HG02571 (cell line): ENCODE measurements around the gene PNLIPRP2.

ENCODE experiments used
- ATAC-seq: cut with Tn5 transposase; IDR thresholded peaks from one replicate; pipeline ENCODE4 v1.9.1; 2021; ENCODE audit warnings: mild to moderate bottlenecking, moderate library complexity; ENCODE audit not compliant: unreplicated experiment

Gene PNLIPRP2

DNA sequence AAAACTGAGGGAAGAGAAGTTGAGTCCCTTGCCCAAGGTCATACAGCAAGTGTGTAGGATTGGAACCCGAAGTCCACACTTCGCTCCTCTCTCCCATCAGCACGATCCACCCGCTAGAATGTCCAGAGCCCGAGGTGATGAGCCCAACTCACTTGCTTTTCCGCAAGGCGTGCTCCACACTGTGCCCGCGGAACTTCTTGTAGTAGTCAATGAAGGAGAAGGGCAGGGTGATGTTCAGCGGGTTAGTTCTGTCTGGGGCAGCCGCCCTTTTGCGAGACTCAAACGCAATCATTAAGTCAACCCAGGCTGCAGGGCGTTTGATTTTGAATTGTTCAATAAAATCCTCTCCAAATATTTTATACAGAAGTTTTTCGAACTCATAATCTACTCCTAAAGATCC, 58.6 kb downstream of the PNLIPRP2 start:
- ATAC-seq: no peak

DNA sequence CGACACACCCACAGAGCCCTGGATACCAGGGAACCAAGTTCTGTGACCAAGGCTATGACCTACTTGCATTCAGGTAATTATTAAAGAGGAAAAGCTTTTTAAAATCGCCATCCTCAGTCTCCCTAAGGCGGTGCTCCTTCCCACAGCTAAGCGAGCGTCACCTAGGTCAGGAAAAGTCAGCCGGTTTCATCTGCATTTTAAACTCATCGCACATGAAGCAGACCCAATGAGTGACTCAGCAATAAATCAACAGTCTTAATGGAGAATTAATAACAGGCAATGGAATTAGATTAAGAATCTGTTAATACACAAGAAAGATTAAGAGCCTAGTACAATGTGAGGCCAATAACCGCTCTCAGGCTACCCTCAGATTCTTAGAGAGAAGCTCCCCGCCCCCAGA, 62.4 kb downstream of the PNLIPRP2 start:
- no peak for ATAC-seq

DNA sequence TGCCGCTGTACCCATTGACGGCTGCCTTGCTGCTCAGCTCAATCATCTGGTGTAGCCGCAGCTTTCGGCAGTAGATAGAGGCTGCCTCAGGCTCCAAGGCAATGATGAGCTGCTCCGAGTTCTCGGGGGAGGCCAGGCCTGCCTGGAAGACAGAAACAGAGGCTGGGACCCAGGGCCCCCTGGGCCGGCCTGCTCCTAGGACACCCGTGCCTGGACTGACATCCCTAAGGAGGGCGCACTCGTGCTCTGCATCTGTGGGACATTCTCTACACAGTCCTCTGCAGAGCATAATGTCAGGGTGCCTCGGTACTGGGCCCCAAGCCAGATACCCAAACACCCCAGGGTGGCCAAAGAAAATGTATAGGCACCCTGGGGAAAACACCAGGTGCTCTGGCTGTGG, 63.1 kb downstream of the PNLIPRP2 start:
- ATAC-seq: no peak

DNA sequence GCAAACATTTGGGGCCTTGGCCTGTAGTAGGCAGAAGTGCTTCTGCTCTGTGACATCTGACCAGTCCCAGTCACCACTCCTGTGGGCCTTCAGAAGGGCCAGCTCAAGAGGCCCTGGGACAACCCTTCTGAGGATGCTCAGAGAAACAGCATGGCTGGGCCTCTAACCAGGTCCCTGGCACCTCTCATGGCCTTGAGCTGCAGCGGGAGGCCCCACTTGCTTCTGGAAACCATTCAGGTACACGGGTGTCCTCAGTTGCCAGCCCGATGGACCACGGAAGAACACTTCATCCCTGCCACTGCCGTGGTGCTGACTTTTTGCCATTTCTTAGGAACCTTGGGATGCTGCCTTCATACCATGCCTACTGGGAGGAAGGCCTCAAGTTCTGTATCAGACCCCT, 64.0 kb downstream of the PNLIPRP2 start:
- no peak for ATAC-seq

DNA sequence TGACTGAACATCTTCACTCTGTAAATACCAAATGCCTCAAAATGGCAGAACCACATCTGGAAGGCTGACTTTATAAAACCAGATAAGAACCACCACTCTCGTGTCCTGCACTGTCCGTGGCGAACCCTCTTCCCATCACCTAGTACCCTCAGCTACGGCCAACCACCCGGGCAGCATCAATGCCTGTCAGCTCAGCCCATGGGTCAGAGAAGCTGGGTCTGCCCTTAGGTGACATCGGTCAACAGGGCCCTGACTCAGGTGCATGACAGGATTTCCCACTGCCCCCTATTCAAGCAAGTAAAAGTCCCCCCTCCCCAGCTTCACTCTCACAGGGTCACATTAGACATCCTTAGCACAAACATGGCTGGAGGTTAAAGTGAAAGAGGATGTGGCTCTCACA, 65.1 kb downstream of the PNLIPRP2 start:
- no peak for ATAC-seq

DNA sequence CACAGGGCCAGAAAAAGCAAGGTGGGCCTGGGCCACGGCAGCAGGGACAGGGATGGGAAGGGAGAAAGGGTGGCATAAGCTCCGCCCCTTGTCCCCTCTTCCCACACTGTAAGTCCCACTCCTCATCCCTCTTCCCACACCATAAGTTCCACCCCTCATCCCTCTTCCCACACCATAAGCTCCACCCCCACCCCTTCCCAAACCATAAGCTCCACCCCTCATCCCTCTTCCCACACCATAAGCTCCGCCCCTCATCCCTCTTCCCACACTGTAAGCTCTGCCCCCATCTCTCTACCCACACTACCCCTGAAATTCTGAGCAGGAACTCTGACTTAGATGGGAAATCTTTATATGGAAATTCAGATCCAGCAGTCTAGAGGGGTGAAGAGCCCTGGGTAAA, 65.9 kb downstream of the PNLIPRP2 start:
- no peak for ATAC-seq

DNA sequence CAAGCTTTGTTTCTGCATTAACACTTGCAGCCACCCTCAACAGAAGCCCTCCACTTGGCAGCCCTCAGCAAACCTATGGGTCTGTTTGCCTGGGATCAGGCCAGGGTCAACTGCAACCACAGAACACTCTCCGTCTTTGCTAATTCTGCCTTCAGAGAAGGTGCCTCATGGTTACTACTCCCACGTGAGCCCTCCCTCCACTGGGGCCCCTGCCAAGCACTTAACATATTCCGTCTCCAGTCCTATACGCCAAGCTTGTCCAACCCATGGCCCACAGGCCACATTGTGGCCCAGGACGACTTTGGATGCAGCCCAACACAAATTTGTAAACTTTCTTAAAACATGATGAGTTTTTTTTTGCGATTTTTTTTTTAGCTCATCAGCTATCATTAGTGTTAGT, 66.9 kb downstream of the PNLIPRP2 start:
- ATAC-seq: no peak

DNA sequence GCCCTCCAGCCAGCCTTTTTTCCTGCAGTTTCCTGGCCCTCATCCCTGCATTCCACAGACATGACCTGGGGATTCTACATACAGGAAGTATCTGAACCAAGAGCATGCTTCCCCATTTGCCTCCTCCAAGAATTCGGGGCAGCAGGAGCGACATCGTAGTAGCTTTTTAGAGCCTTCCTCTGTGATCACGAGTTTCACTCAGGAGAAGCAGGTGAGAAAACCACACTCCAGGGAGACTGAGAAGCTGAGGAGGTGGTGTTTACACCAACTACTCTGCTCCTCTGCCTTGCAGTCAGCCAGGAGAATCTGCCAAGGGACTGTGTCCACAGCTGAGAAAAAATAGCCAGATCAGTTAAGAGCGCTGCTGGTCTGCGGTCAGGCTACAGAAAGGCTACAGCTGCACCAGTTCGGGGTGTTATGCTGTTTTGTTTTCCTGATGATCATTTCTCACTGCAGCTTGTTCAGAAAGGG, 67.5 kb downstream of the PNLIPRP2 start:
- no peak for ATAC-seq

DNA sequence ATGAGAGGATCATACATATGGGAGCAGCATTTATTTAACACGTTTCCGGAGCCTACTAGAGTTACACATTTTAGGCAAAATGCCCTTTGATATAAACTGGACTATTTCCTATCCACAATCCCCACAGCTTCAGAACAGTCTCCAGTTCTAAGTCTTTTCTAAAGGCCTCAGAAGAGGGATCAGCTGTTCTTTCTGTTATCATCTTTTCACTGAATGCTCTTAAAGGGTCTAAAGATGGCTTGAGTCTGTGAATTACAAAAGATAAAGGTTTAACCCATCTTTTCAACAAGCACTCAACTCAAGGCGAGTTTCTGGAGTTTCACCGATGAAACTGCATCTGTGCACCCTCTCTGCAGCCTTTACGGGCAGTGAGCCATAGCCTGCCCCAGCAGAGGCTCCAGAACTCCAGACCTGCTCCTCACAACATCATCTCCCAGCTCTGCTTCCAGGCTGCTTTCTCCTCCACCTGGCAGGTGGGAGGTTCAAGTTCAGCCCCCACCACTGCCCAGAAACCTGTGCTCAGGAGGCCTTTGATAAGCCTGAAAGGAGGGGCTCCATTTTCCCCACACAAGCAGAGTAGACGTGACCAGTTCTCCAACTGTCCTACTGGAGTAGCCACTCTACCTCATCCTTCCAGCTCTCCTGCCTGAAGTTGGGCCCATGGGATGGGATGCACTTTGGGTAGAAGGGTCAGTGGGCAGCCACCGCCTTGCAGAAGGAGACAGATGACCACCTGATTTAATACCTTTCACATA, 68.2 kb downstream of the PNLIPRP2 start:
- no peak for ATAC-seq

DNA sequence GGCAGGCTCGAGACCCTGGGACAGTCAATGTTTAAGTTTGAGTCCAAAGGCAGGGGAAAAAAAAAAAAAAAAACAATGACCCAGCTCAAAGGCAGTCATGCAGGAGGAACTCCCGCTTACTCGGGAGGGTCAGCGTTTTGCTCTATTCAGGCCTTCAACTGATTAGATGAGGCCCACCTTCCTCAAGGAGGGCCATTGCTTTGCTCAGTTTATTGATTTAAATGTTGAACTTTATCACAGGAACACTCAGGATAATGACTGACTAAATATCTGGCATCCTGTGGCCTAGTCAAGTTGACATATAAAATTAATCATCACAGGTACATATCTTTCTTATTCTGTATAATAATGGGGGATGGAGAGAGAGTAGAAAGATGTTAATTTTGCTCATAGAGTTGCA, 69.0 kb downstream of the PNLIPRP2 start:
- ATAC-seq: no peak

DNA sequence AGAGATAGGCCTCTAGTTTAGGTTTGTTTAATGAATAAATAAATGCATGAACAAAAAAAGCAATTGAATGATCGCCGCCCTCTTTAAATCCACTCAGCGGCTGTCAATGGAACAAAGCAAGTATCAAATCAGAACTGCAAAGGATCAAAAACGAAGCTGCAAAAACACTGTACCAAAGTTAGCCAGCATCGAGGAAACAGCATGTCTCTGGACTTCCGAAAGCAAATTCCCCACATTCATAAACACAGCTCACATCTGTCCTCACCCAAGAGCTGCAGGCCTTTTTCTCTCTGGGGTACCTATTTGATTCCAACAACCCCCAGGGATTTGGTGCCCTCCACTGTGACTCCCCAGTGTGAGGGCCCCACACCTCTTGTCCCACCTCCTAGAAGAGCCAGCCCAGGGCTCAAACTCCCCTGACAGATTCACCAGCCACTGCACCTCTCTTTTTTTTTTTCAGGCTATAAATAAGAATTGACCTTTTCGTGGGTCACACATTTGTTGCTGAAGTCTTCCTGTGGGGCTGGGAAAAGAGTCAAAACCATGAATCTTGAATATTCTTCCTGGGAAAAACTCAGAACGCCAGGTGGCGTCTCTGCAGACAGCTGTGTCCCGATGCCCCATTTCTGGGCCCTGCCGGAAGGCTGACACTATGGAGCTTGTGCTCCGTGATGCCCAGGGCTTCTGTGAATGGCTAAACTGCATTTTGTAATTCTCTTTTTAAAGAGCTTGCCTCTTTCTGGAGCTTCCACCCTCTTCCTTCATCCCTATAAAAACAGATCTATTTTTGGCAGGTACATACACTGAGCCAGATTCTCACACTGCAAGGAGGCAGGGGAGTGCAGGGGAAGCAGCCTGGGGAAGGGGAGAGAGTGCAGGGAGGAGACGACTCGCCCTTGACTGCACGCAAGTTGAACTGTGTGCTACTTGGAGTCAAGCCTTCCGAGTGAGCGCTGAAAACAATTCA, 69.9 kb downstream of the PNLIPRP2 start:
- no peak for ATAC-seq

DNA sequence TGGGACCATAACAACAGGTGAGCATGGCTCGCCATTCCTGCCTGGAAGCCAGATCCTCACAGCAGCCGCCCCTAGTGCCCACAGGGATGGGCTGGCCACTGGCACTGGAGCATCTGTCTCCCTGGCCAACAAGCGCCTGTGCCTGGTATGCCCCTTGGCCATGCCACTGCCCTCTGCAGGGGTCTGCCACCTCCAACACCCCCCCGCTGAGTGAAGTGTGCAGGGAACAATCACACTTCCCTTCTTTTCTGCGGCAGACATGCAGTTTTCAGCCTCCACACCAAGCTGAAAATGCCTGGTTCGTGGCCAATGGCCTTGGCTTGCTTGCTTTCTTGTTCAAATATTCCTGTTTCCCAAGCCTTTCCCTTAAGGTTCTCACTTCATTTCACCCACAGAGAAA, 70.9 kb downstream of the PNLIPRP2 start:
- no peak for ATAC-seq

DNA sequence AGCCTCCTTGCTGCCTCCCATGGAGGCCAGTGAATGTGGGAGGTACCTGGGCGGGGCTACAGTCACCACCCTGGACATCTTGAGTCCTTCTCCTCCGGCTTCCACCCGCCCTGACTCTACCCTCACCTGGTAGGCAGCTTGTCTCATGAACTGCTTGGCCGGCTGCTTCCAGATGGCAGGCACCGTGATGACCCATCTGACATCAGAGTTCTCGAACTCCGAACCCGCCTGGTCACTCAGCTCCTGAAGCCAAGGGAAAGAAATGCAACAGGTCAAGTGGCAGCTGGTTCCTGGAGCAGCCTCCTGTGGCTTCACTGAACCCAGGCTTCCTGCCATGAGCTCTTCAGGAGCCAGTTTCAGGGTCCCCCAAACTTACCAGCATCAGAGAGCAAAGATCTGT, 71.5 kb downstream of the PNLIPRP2 start:
- no peak for ATAC-seq

DNA sequence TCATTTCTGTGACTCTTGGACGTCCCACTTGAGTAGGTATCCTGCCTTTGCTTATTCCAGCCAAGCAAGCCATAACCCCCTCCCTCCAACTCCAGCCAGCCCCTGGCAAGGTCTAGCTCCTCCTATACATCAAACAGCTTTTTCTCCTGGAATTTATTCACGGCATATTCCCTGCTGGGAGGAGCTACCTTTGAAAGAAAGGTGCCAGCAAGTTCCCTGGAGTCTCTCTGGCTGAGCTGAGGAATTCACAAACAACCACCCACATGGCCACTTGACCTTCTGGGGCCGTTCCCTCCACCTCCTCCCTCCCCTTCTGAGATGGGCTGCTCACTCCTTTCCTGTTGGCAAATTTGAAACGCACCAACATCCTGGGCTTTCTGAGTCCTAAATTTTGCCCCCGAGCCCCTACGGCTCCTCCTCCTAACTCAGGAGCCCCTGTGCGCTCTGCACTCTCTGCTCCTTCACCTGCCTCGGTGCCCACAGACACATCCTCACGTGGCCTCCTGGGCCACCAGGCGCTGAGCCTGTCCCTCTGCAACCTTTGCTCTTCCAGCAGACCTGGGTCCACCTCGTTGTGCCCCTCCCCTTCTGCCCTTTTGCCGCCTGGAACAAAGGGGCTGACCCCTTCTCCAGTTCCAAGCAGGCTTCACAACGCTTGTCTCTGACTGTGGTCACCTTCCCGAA, 73.6 kb downstream of the PNLIPRP2 start:
- ATAC-seq: no peak
